ENCODE results near the gene TMEM94.

DNA sequence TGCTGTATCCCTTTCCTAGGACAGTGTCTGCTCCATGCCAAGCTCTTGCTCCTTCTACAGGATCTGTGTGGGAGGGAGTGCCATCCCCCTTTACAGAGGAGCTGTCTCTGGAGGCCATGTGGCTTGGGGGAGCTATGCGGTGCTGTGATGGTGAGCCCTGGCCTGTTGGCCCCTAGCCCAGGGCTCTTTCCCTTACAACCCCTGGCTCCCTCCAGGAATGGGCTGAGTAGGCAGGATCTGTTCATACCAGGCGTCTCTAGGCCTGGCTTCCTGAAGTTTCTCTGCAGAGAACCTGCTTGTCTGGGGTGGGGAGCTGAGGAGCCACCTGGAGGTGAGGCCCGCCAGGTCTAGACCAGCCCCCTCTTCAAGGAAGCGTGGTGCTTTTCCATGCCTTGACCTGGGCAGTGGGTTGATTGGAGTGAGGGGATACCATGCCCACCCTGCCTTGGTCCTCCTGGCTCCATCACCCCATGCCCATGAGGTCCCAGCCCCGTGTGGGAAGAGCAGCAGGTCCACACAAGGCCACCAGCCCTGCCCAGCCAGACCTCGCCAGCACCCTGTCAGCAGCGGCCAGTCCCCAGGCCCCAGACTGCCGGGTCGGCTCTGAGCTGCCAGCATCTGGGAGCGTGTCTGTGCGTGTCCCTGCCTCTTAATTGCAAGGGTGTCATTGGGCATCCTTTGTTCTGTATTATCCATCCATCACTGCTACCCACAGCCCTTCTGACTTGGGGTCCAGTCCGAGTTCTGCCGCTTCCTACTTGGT, 83.7 kb downstream of the TMEM94 start:
- TF ChIP-seq, protein P1, sequence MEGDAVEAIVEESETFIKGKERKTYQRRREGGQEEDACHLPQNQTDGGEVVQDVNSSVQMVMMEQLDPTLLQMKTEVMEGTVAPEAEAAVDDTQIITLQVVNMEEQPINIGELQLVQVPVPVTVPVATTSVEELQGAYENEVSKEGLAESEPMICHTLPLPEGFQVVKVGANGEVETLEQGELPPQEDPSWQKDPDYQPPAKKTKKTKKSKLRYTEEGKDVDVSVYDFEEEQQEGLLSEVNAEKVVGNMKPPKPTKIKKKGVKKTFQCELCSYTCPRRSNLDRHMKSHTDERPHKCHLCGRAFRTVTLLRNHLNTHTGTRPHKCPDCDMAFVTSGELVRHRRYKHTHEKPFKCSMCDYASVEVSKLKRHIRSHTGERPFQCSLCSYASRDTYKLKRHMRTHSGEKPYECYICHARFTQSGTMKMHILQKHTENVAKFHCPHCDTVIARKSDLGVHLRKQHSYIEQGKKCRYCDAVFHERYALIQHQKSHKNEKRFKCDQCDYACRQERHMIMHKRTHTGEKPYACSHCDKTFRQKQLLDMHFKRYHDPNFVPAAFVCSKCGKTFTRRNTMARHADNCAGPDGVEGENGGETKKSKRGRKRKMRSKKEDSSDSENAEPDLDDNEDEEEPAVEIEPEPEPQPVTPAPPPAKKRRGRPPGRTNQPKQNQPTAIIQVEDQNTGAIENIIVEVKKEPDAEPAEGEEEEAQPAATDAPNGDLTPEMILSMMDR (IDR thresholded peaks at IDR 0.05) = no peak
- TF ChIP-seq POLR2A (IDR thresholded peaks at IDR 0.05) = no peak
